Testis (tissue), 3 donors: Measurements from ENCODE around the gene EDIL3. TPM values are rescaled to one million over a fixed set of nuclear protein-coding genes. Genes with fewer than 3 reads are reported as not detected.
"Not testable (repeated sequence)": the region's sequence is repeated elsewhere in the genome, so short reads cannot be mapped to it uniquely, and the experiment has no call there.

Experiments used
- DNase-seq: peaks from one replicate; pipeline ENCODE4 v3.0.0-alpha.2; 2019
- H3K27ac ChIP-seq, 2 donors: fragments of 200-600 bp; sonication (generic); one replicate each; pipeline ENCODE4 v1.5.1; 2019
- H3K27me3 ChIP-seq: fragments of 200-600 bp; sonication (generic); one replicate; pipeline ENCODE4 v1.5.1; 2019
- H3K36me3 ChIP-seq: fragments of 200-600 bp; sonication (generic); one replicate; pipeline ENCODE4 v1.5.1; 2017; ENCODE audit warnings: low read depth; ENCODE audit errors: missing control alignments
- H3K4me1 ChIP-seq: fragments of 200-600 bp; sonication (generic); one replicate; pipeline ENCODE4 v1.5.1; 2019
- H3K4me3 ChIP-seq, 2 donors: fragments of 200-600 bp; sonication (generic); one replicate each; pipeline ENCODE4 v1.5.1; 2017 to 2019
- H3K9me3 ChIP-seq: fragments of 200-600 bp; sonication (generic); one replicate; pipeline ENCODE4 v1.5.1; 2017
- CTCF ChIP-seq, 3 experiments: fragments of 450-650 bp in 2 of 3; fragments of 200-600 bp in 1 of 3; sonication (generic) in 1 of 3; IDR thresholded peaks; one replicate each; pipeline ENCODE4 v1.5.1; 2016 to 2019; ENCODE audit warnings: antibody characterized with exemption in 3 of 3, mild to moderate bottlenecking in 2 of 3, moderate library complexity in 1 of 3
- POLR2A ChIP-seq: fragments of 450-650 bp; IDR thresholded peaks from one replicate; pipeline ENCODE4 v1.6.1; 2017; ENCODE audit warnings: antibody characterized with exemption, mild to moderate bottlenecking, moderate library complexity
- WGBS, 2 donors: methylation state at CpG; one replicate each; pipeline ENCODE4 v1.1.5; 2018; 5-methylcytosine and 5-hydroxymethylcytosine counted together
- intact Hi-C: fragments of 100-400 bp; cut with DNase I; formaldehyde crosslinking; loops from one replicate; pipeline ENCODE4 v1.15.1; 2023; ENCODE audit warnings: low total_unique reads
- polyA plus RNA-seq: library from polyadenylated mRNA; stranded (reverse); fragments of 350-450 nt; fragmentation: Illumina TruSeq; extraction: RNeasy Lipid Tissue Mini Kit (QIAGEN cat#74804); gene quantifications from one replicate; pipeline ENCODE4 v1.2.3, GENCODE V29; 2014; ENCODE audit warnings: low read depth, low replicate concordance; ENCODE audit not compliant: insufficient read depth
- total RNA-seq, 2 donors: library from RNA; depleted of rRNA; stranded (reverse); fragments of >200 nt; gene quantifications; one replicate each; pipeline ENCODE4 v1.2.3, GENCODE V29; 2016

Gene EDIL3
- total and polyA plus RNA-seq, 3 donors from 2014 or later, result 3.4 to 8.6 (median 3.5) TPM

GRCh38 chr5:84304599-84304998 is 80.1 kb downstream of the EDIL3 start:
- Histone ChIP-seq H3K27ac (no peak overlapping the region), H3K4me3 (no peak overlapping the region), H3K9me3 (no peaks in the 10 kb centered on the region), H3K27me3 (no peaks in the 10 kb centered on the region), H3K4me1 (no peaks in the 10 kb centered on the region), H3K36me3 (no peaks in the 10 kb centered on the region)
- TF ChIP-seq CTCF (IDR thresholded peaks at IDR 0.05), result no peak
- TF ChIP-seq POLR2A, result no peak
- intact Hi-C loops, result no loop called here
- no peak for DNase-seq

- intact Hi-C loops, result no loop called here
- TF ChIP-seq CTCF (IDR thresholded peaks at IDR 0.05) (no peak), POLR2A (no peak)
- WGBS, 2 donors, result 93 to 97% methylated on average over 3 of the region's 3 CpGs
- no peaks in the 10 kb centered on the region for H3K36me3 ChIP-seq
- no peaks in the 10 kb centered on the region for H3K4me1 ChIP-seq
- no peak overlapping the region for H3K27ac ChIP-seq
- no peaks in the 10 kb centered on the region for H3K9me3 ChIP-seq
- DNase-seq, result no peak
- no peaks in the 10 kb centered on the region for H3K27me3 ChIP-seq
- no peak overlapping the region for H3K4me3 ChIP-seq
Observed at GRCh38 chr5:84303315-84303714, 81.4 kb downstream of the EDIL3 start.

GRCh38 chr5:84301535-84301934 is 83.1 kb downstream of the EDIL3 start:
- intact Hi-C loops, result no loop called here
- Histone ChIP-seq H3K36me3 (no peaks in the 10 kb centered on the region), H3K4me1 (no peaks in the 10 kb centered on the region), H3K9me3 (no peaks in the 10 kb centered on the region), H3K27ac (no peak overlapping the region), H3K27me3 (no peaks in the 10 kb centered on the region), H3K4me3 (no peak overlapping the region)
- TF ChIP-seq POLR2A, result no peak
- 65 to 67% methylated on average over 1 of the region's 1 CpG for WGBS, 2 donors
- no peak for DNase-seq

- Histone ChIP-seq H3K27me3 (no peaks in the 10 kb centered on the region), H3K4me3 (no peak overlapping the region), H3K4me1 (no peaks in the 10 kb centered on the region), H3K9me3 (no peaks in the 10 kb centered on the region), H3K36me3 (no peaks in the 10 kb centered on the region), H3K27ac (no peak overlapping the region)
- WGBS, 2 donors, result 55 to 70% methylated on average over 1 of the region's 1 CpG
- no peak for TF ChIP-seq CTCF (IDR thresholded peaks at IDR 0.05)
- TF ChIP-seq POLR2A, result no peak
- no peak for DNase-seq
- intact Hi-C loops, result no loop called here
Observed at GRCh38 chr5:84299959-84300358, 84.7 kb downstream of the EDIL3 start.

GRCh38 chr5:84298628-84299027 is 86.1 kb downstream of the EDIL3 start:
- no peak overlapping the region for H3K27ac ChIP-seq
- no peak overlapping the region for H3K4me3 ChIP-seq
- DNase-seq, result no peak
- TF ChIP-seq CTCF (IDR thresholded peaks at IDR 0.05) (no peak), POLR2A (no peak)
- intact Hi-C loops, result no loop called here
- H3K36me3 ChIP-seq, result no peaks in the 10 kb centered on the region
- 89 to 96% methylated on average over 4 of the region's 4 CpGs for WGBS, 2 donors
- no peaks in the 10 kb centered on the region for H3K4me1 ChIP-seq
- H3K9me3 ChIP-seq, result no peaks in the 10 kb centered on the region
- no peaks in the 10 kb centered on the region for H3K27me3 ChIP-seq

GRCh38 chr5:84297641-84298040 is 87.0 kb downstream of the EDIL3 start:
- H3K4me3 ChIP-seq, H3K9me3 ChIP-seq: not testable (repeated sequence)

More at GRCh38 chr5:84297641-84298040, 87.0 kb downstream of the EDIL3 start:
- H3K4me1 ChIP-seq, intact Hi-C loops, DNase-seq, H3K27me3 ChIP-seq, H3K36me3 ChIP-seq, H3K27ac ChIP-seq: not testable (repeated sequence)
- WGBS, 2 donors, result 74 to 77% methylated on average over 4 of the region's 4 CpGs
